ENCODE measurements around the gene TMEM182. TPM values are rescaled to one million over a fixed set of nuclear protein-coding genes. Genes with fewer than 3 reads are reported as not detected.

Gene TMEM182, protein sequence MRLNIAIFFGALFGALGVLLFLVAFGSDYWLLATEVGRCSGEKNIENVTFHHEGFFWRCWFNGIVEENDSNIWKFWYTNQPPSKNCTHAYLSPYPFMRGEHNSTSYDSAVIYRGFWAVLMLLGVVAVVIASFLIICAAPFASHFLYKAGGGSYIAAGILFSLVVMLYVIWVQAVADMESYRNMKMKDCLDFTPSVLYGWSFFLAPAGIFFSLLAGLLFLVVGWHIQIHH
- 0.82 and 3.6 TPM in 2 replicates for total RNA-seq

DNA sequence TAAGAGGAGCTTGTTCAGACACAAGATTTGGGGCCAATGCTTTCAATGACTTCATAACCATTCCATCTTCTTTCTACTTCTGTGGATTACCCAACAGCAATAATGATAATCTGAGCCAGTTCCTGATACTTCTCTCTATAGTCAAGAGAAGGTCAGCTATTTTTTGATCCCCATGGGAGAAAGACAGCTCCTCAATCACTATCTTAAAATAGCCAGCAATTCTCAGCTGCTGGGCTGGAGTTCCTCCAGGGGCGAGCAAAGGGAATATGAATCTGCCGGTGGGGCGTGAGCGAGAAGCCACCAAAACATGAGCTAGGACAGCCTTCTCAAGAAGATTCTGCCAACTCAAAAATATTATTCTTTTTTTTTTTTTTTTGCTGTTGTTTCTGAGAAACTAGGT, at the start of gene TMEM182:
Gene TMEM182, plus strand, starts transcription at position 269 of the 400 bp plus-strand sequence. CDS start 187 bp downstream, outside the sequence.

Other genes with a start within 250 kb of the TMEM182 start
- gene SLC9A2, start 142.5 kb upstream of the TMEM182 start, total RNA-seq: not detected in 2 replicates